Prostate gland (tissue), 2 donors: ENCODE data around the gene SH3BP4.

Experiments used
- POLR2AphosphoS5 ChIP-seq: sonication (generic); formaldehyde crosslinking; IDR thresholded peaks from one replicate; pipeline ENCODE4 v1.6.1; 2017; ENCODE audit warnings: antibody characterized with exemption
- TF ChIP-seq, protein P1 (sequence below), 4 experiments: fragments of 200-600 bp in 2 of 4; fragments of 450-650 bp in 2 of 4; sonication (generic) in 2 of 4; IDR thresholded peaks; 1 replicate in 3 of 4; 2 replicates in 1 of 4; pipeline ENCODE4 v1.5.1; 2016 to 2019; ENCODE audit warnings: antibody characterized with exemption in 4 of 4, mild to moderate bottlenecking in 2 of 4, moderate library complexity in 2 of 4

DNA sequence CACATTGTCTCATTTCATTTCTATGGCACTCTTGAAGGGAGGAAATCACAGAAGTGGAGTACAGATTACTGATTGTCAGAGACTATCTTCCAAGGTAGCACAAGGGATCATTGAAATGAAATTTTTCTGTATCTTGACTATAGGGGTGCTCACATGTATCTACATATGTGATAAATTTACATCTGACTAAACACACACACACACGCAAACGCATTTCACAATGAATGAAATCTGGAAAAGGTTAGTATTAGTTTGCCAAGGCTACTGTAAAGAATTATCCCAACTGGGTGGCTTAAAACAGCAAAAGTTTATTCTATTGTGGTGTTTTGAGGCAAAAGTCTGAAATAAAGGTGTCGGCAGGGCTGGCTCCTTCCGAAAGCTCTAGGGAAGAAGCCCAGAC is 144.6 kb downstream of the SH3BP4 start:
- TF ChIP-seq, protein P1, sequence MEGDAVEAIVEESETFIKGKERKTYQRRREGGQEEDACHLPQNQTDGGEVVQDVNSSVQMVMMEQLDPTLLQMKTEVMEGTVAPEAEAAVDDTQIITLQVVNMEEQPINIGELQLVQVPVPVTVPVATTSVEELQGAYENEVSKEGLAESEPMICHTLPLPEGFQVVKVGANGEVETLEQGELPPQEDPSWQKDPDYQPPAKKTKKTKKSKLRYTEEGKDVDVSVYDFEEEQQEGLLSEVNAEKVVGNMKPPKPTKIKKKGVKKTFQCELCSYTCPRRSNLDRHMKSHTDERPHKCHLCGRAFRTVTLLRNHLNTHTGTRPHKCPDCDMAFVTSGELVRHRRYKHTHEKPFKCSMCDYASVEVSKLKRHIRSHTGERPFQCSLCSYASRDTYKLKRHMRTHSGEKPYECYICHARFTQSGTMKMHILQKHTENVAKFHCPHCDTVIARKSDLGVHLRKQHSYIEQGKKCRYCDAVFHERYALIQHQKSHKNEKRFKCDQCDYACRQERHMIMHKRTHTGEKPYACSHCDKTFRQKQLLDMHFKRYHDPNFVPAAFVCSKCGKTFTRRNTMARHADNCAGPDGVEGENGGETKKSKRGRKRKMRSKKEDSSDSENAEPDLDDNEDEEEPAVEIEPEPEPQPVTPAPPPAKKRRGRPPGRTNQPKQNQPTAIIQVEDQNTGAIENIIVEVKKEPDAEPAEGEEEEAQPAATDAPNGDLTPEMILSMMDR (IDR thresholded peaks at IDR 0.05): no peak
- TF ChIP-seq POLR2AphosphoS5: no peak
